AG09309 (cell line): ENCODE measurements around the gene GDPD4.

Source experiments
- DNase-seq: peaks from one replicate; pipeline ENCODE4 v3.0.0-alpha.2; 2010; ENCODE audit warnings: low read depth
- H3K4me3 ChIP-seq: 2 replicates; pipeline ENCODE4 v1.5.1; 2011; ENCODE audit warnings: mild to moderate bottlenecking, low read depth, low read length, moderate library complexity; ENCODE audit not compliant: control insufficient read depth
- TF ChIP-seq, protein P1 (sequence below): IDR thresholded peaks from 2 replicates; pipeline ENCODE4 v1.5.1; 2011; ENCODE audit warnings: mild to moderate bottlenecking, low read depth, low read length, inconsistent platforms; ENCODE audit not compliant: insufficient read depth, control insufficient read depth; ENCODE audit errors: missing control alignments

The GDPD4 gene

DNA sequence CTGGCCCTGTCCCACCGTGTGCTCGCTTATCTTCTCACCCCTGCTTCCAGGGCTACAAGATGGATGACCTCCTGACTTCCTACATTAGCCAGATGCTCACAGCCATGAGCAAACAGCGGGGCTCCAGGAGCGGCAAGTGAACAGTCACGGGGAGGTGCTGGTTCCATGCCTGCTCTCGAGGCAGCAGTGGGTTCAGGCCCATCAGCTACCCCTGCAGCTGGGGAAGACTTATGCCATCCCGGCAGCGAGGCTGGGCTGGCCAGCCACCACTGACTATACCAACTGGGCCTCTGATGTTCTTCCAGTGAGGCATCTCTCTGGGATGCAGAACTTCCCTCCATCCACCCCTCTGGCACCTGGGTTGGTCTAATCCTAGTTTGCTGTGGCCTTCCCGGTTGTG, 86.9 kb downstream of the GDPD4 start:
- H3K4me3 ChIP-seq: no peak overlapping the region
- DNase-seq: no peak
- TF ChIP-seq, protein P1, sequence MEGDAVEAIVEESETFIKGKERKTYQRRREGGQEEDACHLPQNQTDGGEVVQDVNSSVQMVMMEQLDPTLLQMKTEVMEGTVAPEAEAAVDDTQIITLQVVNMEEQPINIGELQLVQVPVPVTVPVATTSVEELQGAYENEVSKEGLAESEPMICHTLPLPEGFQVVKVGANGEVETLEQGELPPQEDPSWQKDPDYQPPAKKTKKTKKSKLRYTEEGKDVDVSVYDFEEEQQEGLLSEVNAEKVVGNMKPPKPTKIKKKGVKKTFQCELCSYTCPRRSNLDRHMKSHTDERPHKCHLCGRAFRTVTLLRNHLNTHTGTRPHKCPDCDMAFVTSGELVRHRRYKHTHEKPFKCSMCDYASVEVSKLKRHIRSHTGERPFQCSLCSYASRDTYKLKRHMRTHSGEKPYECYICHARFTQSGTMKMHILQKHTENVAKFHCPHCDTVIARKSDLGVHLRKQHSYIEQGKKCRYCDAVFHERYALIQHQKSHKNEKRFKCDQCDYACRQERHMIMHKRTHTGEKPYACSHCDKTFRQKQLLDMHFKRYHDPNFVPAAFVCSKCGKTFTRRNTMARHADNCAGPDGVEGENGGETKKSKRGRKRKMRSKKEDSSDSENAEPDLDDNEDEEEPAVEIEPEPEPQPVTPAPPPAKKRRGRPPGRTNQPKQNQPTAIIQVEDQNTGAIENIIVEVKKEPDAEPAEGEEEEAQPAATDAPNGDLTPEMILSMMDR: no peak

DNA sequence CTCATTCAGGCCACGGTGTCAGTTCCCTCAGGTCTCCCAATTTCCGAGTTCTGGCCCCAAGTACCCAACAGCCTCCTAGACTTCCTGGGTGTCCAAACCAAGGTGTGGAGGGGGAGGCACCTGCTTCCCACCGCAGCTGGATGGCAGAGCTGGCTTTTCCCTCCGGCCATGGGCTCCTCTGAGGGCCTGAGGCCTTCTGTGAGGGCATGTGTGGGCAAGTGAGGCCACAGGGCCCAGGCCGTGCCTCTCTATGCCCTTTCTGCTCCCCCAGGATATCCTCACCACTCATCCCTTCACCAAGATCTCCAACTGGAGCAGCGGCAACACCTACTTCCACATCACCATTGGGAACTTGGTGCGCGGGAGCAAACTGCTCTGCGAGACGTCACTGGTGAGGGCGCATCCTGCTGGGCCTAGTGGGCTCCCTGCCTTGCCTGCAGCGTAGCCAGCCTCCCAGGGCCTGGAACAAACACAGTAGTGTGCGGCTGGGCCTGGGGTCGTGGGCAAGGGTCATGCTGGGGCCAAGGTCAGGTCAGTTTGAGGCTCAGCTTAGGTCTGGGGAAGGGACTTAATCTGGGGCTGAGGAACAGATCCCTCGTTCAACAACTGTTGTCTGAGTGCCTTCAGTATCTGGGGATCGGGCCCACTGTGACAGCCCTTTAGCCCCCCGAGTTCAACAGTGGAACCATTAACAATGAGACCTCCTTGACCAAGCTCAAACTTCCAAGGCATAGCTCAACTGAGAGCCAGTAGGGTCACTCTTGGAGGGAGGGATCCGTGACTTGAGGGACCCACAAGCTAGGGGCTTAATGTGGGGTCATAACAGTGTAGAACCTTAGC, 87.7 kb downstream of the GDPD4 start:
- TF ChIP-seq, protein P1: no peak
- no peak for DNase-seq
- no peak overlapping the region for H3K4me3 ChIP-seq

DNA sequence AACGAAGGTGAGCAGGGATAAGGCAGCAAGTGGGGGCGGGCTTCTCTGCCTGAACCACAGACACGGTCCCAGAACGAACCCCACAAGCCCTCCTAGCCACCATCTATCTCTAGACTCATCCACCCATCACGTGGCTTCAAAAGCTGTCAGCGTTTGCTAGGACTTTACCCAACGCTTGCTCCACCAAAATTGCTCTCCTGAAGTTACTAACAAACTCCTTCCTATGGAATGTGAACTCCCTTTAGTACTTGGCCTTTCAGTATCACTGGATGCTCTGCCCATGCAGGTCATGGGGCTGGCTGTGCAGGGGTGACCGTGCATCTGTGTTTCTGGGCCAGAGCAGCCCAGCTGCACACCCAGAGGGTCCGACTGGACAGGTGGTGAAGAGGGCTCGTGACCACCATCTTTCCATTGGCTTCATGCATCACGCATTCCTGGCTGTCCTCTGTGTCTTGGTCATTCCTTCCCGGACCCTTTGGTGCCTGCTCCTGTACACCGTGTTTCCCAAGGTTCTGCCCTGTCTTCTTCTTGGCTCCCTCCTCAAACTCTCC, 88.4 kb downstream of the GDPD4 start:
- H3K4me3 ChIP-seq: no peak overlapping the region
- TF ChIP-seq, protein P1: no peak
- DNase-seq: no peak

DNA sequence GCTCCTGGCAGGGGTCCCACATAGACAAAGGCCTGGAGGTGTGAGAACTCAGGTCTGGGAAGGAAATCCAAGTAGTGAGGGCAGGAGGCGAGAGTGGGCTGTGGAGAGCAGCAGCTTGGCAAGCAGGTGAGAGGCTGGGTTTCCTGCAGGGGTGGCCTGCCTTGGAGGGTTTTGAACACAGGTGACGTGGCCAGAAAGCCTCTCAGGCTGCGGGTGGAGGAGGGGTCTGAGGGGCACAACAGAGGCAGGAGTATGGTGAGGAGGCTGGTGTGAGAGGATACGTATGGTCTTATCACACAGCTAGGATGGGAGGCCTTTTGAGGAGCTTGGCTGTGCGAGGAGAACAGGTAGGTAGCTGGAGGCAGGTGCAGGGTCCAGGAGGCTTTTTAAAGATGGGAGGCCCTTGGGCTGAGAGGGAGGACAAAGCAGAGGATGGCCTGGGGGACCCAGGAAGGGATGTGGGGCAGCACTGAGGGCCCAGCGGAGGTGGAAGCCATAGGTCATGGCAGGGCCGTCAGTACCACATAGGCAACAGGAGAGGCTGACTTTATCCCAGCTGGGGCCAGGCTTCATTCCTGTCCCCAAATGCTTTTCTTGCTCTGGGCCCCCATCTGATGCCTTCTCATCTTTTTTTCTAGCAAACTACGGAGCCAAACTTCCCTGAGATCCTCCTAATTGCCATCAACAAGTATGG, 89.0 kb downstream of the GDPD4 start:
- no peak overlapping the region for H3K4me3 ChIP-seq
- TF ChIP-seq, protein P1: no peak

DNA sequence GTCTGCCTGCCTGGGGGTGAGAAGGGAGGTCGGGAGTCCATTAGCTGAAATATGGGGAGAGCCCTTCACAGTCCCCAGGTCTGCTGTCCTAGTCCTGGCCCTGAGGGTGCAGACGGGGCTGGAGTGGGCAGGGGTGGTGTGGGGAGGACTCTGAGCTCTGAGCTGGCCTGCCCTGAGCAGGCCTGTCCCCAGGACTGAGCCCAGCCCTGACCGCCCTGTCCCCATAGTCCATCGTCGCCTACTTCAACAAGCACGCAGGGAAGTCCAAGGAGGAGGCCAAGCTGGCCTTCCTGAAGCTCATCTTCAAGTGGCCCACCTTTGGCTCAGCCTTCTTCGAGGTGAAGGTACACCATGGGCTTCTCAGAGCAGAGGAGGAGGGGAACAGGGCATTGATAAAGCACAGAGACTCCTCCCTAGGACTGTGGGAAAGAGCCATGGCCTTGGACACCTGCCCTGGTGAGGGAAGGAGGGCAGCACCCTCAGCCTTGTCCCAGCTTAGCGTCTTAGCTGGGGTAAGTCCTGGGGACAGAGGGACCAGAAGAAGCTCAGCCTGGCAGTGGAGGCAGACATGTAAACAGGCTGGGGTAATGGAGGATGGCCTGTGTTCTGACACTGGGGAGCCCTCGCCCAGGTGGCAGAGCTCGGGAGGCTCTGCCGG, 89.8 kb downstream of the GDPD4 start:
- TF ChIP-seq, protein P1: no peak
- DNase-seq: no peak
- no peak overlapping the region for H3K4me3 ChIP-seq

More for the DNA sequence above, 89.0 kb downstream of the GDPD4 start:
- DNase-seq: no peak

DNA sequence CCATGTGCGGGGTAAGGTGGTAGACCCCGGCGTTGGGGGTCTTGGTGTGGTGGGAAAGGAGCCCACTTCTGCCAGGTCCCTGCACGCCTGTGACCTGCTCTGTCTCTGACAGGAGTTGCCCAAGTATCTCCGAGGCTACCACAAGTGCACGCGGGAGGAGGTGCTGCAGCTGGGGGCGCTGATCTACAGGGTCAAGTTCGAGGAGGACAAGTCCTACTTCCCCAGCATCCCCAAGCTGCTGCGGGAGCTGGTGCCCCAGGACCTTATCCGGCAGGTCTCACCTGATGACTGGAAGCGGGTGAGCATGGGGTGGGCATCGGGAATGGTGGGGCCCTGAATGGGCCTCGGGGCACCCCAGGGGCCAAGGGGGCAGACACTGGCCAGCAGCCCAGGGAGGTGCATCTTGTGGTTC, 90.4 kb downstream of the GDPD4 start:
- TF ChIP-seq, protein P1: no peak
- DNase-seq: no peak

More for the DNA sequence above, 90.4 kb downstream of the GDPD4 start:
- H3K4me3 ChIP-seq: no peak overlapping the region
